Panc1 (cell line): ENCODE data around the gene IQCN. TPM values are rescaled to one million over a fixed set of nuclear protein-coding genes. Genes with fewer than 3 reads are reported as not detected.
A peak's percentile ranks its signal among the peaks of the same experiment; 100 is the strongest.

Experiments used
- ATAC-seq: fragments of 200-7000 bp; cut with Tn5 transposase; 2 replicates; pipeline ENCODE4 v1.9.1; 2020; ENCODE audit warnings: mild to moderate bottlenecking, moderate library complexity
- BruUV-seq: library from RNA; stranded (reverse); fragments of 400-500 nt; replicated peaks from 2 replicates; lab custom pipeline; 2021; lab: Mats Ljungman, UMichigan
- CTCF ChIA-PET: fragments of 300-600 bp; sonication (Branson Sonifier 250); formaldehyde crosslinking; loops from one replicate; lab custom pipeline; 2022; ENCODE audit warnings: antibody characterized with exemption; lab: Charles Lee
- POLR2A ChIA-PET: fragments of 300-600 bp; sonication (Branson Sonifier 250); formaldehyde crosslinking; loops from one replicate; lab custom pipeline; 2022; ENCODE audit warnings: antibody characterized with exemption; lab: Charles Lee
- DNase-seq: peaks from one replicate; pipeline ENCODE4 v3.0.0-alpha.2; 2010; ENCODE audit warnings: low read depth, low spot score
- H3K27ac ChIP-seq: 2 replicates; pipeline ENCODE4 v1.5.1; 2011; ENCODE audit warnings: mild to moderate bottlenecking, low read length, inconsistent platforms
- H3K27me3 ChIP-seq: fragments of 200-500 bp; sonication (Bioruptor generic); 2 replicates; pipeline ENCODE4 v1.6.0; 2014; ENCODE audit warnings: low read length, inconsistent platforms; ENCODE audit not compliant: control insufficient read depth, insufficient read depth
- H3K36me3 ChIP-seq: fragments of 200-500 bp; sonication (Bioruptor generic); 2 replicates; pipeline ENCODE4 v1.5.1; 2014; ENCODE audit warnings: inconsistent platforms, mild to moderate bottlenecking, low read length, moderate library complexity; ENCODE audit not compliant: control insufficient read depth, insufficient read depth
- H3K4me1 ChIP-seq: 2 replicates; pipeline ENCODE4 v1.5.1; 2011; ENCODE audit warnings: inconsistent platforms, mild to moderate bottlenecking, low read length, moderate library complexity; ENCODE audit not compliant: control insufficient read depth, insufficient read depth
- H3K4me3 ChIP-seq, 2 experiments: 2 replicates each; pipeline ENCODE4 v1.5.1; 2011 to 2012; ENCODE audit warnings: low read depth in 2 of 2, low read length in 2 of 2, mild to moderate bottlenecking in 2 of 2, inconsistent platforms in 1 of 2, moderate library complexity in 1 of 2
- H3K9me3 ChIP-seq: fragments of 200-500 bp; sonication (Bioruptor generic); 2 replicates; pipeline ENCODE4 v1.5.1; 2014; ENCODE audit warnings: low read depth, mild to moderate bottlenecking, inconsistent platforms, low read length, moderate library complexity; ENCODE audit not compliant: control insufficient read depth, insufficient read depth
- POLR2AphosphoS5 ChIP-seq: IDR thresholded peaks from 2 replicates; pipeline ENCODE4 v1.6.1; 2012; ENCODE audit warnings: mild to moderate bottlenecking, low read depth, low read length, moderate library complexity
- SIN3A ChIP-seq: IDR thresholded peaks from 2 replicates; pipeline ENCODE4 v1.6.1; 2012; ENCODE audit warnings: low read depth, mild to moderate bottlenecking, low read length, moderate library complexity, borderline replicate concordance; ENCODE audit not compliant: insufficient read depth
- TCF7L2 ChIP-seq: IDR thresholded peaks from 2 replicates; pipeline ENCODE4 v1.6.1; 2011; ENCODE audit warnings: mild to moderate bottlenecking, low read depth, low read length, inconsistent platforms
- in situ Hi-C: cut with HindIII; loops from 2 replicates; pipeline ENCODE4 v1.10.0; 2016; ENCODE audit warnings: low sequenced_read_pairs, low pct_unique_long_range_greater_than_20kb
- intact Hi-C: fragments of 100-400 bp; cut with micrococcal nuclease; formaldehyde crosslinking; loops from one replicate; pipeline ENCODE4 v1.10.0; 2022; ENCODE audit not compliant: unreplicated experiment
- total RNA-seq: library from RNA; stranded (reverse); gene quantifications from one replicate; pipeline ENCODE4 v1.2.1, GENCODE V29; 2021; ENCODE audit not compliant: unreplicated experiment
- TF ChIP-seq, protein P1 (sequence below), 2 experiments: IDR thresholded peaks; 2 replicates each; pipeline ENCODE4 v1.6.1; 2011 to 2012; ENCODE audit warnings: low read depth in 2 of 2, control low read depth in 1 of 2, low read length in 1 of 2, mild to moderate bottlenecking in 1 of 2, moderate library complexity in 1 of 2; ENCODE audit not compliant: insufficient read depth in 1 of 2
- TF ChIP-seq, protein P2 (sequence below): fragments of 450-650 bp; IDR thresholded peaks from 2 replicates; pipeline ENCODE4 v1.5.1; 2017; ENCODE audit warnings: mild to moderate bottlenecking

The IQCN gene
- total RNA-seq, 1 experiment from 2014 or later, result 2.5 TPM

DNA sequence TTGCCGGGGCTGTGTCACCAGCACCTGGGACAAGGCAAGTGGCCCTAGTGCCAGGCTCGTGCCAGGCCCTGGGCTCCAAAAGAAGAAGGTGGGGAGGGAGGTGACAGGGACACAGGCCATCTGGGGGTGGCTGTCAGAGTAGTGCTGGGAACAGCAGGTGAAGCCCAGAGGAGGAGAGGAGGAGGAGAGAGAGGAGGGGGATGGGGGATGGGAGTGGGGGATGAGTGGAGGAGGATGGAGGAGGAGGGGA, 29.9 kb upstream of the IQCN start:
- peak overlapping the region in 1 of 2 experiments; percentile 36; a peak in 1 of 4 replicates for H3K4me3 ChIP-seq
- BruUV-seq, result no TSS peak
- intact Hi-C loops, result no loop called here

DNA sequence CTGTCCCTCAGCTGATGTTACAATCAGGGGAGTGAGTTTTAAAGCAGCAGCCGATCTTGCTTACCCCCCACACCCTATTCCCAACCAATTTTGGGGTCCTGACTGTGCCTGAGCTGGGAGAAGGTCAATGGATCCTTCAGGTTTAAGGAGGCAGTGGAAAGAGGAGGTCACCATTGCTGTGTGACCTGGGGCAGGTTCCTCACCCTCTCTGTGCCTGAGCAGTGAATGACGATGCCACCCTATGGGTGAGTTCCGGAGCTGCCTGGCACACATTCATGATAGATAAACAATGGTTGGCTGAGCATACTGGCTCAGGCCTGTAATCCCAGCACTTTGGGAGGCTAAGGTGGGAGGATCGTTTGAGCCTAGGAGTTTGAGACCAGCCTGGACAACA, 27.5 kb upstream of the IQCN start:
- peaks cover 39% of the 10 kb centered on the region for H3K4me1 ChIP-seq
- H3K9me3 ChIP-seq, result no peaks in the 10 kb centered on the region
- no peaks in the 10 kb centered on the region for H3K27me3 ChIP-seq
- in situ Hi-C loops, result no loop called here
- BruUV-seq, result no TSS peak
- intact Hi-C loops, result no loop called here
- TF ChIP-seq, protein P1, sequence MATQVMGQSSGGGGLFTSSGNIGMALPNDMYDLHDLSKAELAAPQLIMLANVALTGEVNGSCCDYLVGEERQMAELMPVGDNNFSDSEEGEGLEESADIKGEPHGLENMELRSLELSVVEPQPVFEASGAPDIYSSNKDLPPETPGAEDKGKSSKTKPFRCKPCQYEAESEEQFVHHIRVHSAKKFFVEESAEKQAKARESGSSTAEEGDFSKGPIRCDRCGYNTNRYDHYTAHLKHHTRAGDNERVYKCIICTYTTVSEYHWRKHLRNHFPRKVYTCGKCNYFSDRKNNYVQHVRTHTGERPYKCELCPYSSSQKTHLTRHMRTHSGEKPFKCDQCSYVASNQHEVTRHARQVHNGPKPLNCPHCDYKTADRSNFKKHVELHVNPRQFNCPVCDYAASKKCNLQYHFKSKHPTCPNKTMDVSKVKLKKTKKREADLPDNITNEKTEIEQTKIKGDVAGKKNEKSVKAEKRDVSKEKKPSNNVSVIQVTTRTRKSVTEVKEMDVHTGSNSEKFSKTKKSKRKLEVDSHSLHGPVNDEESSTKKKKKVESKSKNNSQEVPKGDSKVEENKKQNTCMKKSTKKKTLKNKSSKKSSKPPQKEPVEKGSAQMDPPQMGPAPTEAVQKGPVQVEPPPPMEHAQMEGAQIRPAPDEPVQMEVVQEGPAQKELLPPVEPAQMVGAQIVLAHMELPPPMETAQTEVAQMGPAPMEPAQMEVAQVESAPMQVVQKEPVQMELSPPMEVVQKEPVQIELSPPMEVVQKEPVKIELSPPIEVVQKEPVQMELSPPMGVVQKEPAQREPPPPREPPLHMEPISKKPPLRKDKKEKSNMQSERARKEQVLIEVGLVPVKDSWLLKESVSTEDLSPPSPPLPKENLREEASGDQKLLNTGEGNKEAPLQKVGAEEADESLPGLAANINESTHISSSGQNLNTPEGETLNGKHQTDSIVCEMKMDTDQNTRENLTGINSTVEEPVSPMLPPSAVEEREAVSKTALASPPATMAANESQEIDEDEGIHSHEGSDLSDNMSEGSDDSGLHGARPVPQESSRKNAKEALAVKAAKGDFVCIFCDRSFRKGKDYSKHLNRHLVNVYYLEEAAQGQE (IDR thresholded peaks at IDR 0.05; ENCODE audit: insufficient read depth in 1 of 2, low read depth in 2 of 2, low read length in 1 of 2), result no peak
- TF ChIP-seq SIN3A (no peak), TCF7L2 (no peak), POLR2AphosphoS5 (no peak)
- TF ChIP-seq, protein P2, sequence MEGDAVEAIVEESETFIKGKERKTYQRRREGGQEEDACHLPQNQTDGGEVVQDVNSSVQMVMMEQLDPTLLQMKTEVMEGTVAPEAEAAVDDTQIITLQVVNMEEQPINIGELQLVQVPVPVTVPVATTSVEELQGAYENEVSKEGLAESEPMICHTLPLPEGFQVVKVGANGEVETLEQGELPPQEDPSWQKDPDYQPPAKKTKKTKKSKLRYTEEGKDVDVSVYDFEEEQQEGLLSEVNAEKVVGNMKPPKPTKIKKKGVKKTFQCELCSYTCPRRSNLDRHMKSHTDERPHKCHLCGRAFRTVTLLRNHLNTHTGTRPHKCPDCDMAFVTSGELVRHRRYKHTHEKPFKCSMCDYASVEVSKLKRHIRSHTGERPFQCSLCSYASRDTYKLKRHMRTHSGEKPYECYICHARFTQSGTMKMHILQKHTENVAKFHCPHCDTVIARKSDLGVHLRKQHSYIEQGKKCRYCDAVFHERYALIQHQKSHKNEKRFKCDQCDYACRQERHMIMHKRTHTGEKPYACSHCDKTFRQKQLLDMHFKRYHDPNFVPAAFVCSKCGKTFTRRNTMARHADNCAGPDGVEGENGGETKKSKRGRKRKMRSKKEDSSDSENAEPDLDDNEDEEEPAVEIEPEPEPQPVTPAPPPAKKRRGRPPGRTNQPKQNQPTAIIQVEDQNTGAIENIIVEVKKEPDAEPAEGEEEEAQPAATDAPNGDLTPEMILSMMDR, result no peak
- H3K36me3 ChIP-seq, result no peaks in the 10 kb centered on the region
- H3K4me3 ChIP-seq, result no peak overlapping the region
- H3K27ac ChIP-seq, result peak overlapping the region; percentile 79
- POLR2A ChIA-PET, result no interaction called here
- ATAC-seq, result no peak
- DNase-seq, result no peak
- CTCF ChIA-PET, result interaction anchor here (0.7 kb wide), 1 partner anchor 112 kb away, joined by 7 read pairs; no protein-coding TSS in a partner anchor

More for the DNA sequence above, 29.9 kb upstream of the IQCN start:
- ChIA-PET CTCF (interaction anchor here (1.1 kb wide), 1 partner anchor 24 kb away, joined by 7 read pairs; no protein-coding TSS in a partner anchor), POLR2A (interaction anchor here (0.6 to 1.8 kb wide), 2 partner anchors 11 to 22 kb away, joined by 3 to 4 read pairs; partner anchors contain the start of gene JUND)
- Histone ChIP-seq H3K27me3 (no peaks in the 10 kb centered on the region), H3K9me3 (no peaks in the 10 kb centered on the region), H3K4me1 (peaks cover 59% of the 10 kb centered on the region), H3K36me3 (no peaks in the 10 kb centered on the region), H3K27ac (peak overlapping the region; percentile 95)
- in situ Hi-C loops, result no loop called here
- DNase-seq (no peak), ATAC-seq (no peak; the same call in 1 of the 2 replicates)
- TF ChIP-seq TCF7L2 (no peak), SIN3A (no peak), POLR2AphosphoS5 (no peak)
- TF ChIP-seq, protein P2, result no peak
- TF ChIP-seq, protein P1 (IDR thresholded peaks at IDR 0.05; ENCODE audit: insufficient read depth in 1 of 2, low read depth in 2 of 2, low read length in 1 of 2), result no peak
